CD4-positive, CD25-positive, alpha-beta regulatory T cell (primary cell): Measurements from ENCODE around the gene ADORA1. TPM values are rescaled to one million over a fixed set of nuclear protein-coding genes. Genes with fewer than 3 reads are reported as not detected.

Experiments
- polyA plus RNA-seq, 4 donors: library from polyadenylated mRNA; unstranded; fragments of 300-500 nt; fragmentation: Illumina TruSeq; gene quantifications; one replicate each; pipeline ENCODE4 v1.2.3, GENCODE V29; 2021
- total RNA-seq: library from RNA; stranded (reverse); gene quantifications from one replicate; pipeline ENCODE4 v1.2.3, GENCODE V29; 2022

ADORA1 gene
- total and polyA plus RNA-seq, 5 donors from 2014 or later: not detected

Other genes with a start within 250 kb of the ADORA1 start
- 13.0 TPM for gene RABIF, start 238.6 kb upstream of the ADORA1 start, total RNA-seq
- gene RABIF, start 238.6 kb upstream of the ADORA1 start, polyA plus RNA-seq: 10 to 100 TPM; 25.1 to 30.7 (median 28.0) TPM
- gene KLHL12, start 200.5 kb upstream of the ADORA1 start, total RNA-seq: 16.5 TPM
- gene KLHL12, start 200.5 kb upstream of the ADORA1 start, polyA plus RNA-seq: 10 to 100 TPM; 19.2 to 27.7 (median 20.6) TPM
- gene ADIPOR1, start 169.4 kb upstream of the ADORA1 start, total RNA-seq: 70.0 TPM
- gene ADIPOR1, start 169.4 kb upstream of the ADORA1 start, polyA plus RNA-seq: 100 to 1,000 TPM; 105 to 117 (median 107) TPM
- 36.1 TPM for gene CYB5R1, start 160.5 kb upstream of the ADORA1 start, total RNA-seq
- gene CYB5R1, start 160.5 kb upstream of the ADORA1 start, polyA plus RNA-seq: 10 to 100 TPM; 45.9 to 69.0 (median 55.9) TPM
- gene TMEM183A, start 120.4 kb upstream of the ADORA1 start, total RNA-seq: 130 TPM
- gene TMEM183A, start 120.4 kb upstream of the ADORA1 start, polyA plus RNA-seq: 10 to 100 TPM; 53.6 to 73.8 (median 62.0) TPM
- 0.96 TPM for gene PPFIA4, start 101.2 kb upstream of the ADORA1 start, total RNA-seq
- not detected for gene PPFIA4, start 101.2 kb upstream of the ADORA1 start, polyA plus RNA-seq
- not detected for gene MYOG, start 41.7 kb upstream of the ADORA1 start, total RNA-seq
- gene MYOG, start 41.7 kb upstream of the ADORA1 start, polyA plus RNA-seq: not detected
- gene MYBPH, start 48.1 kb downstream of the ADORA1 start, total RNA-seq: not detected
- gene MYBPH, start 48.1 kb downstream of the ADORA1 start, polyA plus RNA-seq: not detected
- not detected for gene CHI3L1, start 59.0 kb downstream of the ADORA1 start, total RNA-seq
- gene CHI3L1, start 59.0 kb downstream of the ADORA1 start, polyA plus RNA-seq: not detected
- 0.17 TPM for gene CHIT1, start 101.9 kb downstream of the ADORA1 start, total RNA-seq
- gene CHIT1, start 101.9 kb downstream of the ADORA1 start, polyA plus RNA-seq: not detected
- 1,002 TPM for gene BTG2, start 177.8 kb downstream of the ADORA1 start, total RNA-seq
- gene BTG2, start 177.8 kb downstream of the ADORA1 start, polyA plus RNA-seq: 100 to 1,000 TPM; 153 to 176 (median 165) TPM
- gene FMOD, start 223.4 kb downstream of the ADORA1 start, total RNA-seq: not detected
- gene FMOD, start 223.4 kb downstream of the ADORA1 start, polyA plus RNA-seq: not detected